ENCODE data around the gene MAST4.

Gene MAST4

DNA sequence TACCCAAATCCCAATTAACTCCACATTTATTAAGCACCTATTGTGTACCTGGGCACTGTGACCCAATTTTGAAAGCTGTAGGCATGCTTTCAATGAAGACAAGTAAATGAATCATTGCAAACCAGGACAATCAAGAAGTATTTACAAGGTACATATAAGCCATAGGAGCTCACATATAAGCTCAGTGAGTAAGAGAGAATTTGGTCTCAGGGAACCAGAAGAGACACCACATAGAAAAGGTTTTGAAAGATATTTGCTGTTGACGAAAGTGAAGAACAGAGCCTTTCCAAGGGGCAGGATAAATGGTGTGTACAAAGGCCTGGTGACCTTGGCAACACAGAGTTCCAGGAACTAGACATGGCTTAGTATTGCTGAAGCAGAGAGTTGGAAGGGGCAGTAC, 412.8 kb downstream of the MAST4 start:
- Histone ChIP-seq H3K27ac (ENCODE audit: low read depth, low read length) (no peak overlapping the region), H3K4me3 (ENCODE audit: low read depth, low read length) (no peak overlapping the region), H3K27me3 (ENCODE audit: control insufficient read depth, insufficient read depth, low read length) (no peaks in the 10 kb centered on the region), H3K9ac (ENCODE audit: low read length) (no peak overlapping the region), H3K9me3 (ENCODE audit: control insufficient read depth, insufficient read depth, low read depth, low read length) (no peaks in the 10 kb centered on the region), H3K36me3 (ENCODE audit: control insufficient read depth, insufficient read depth, low read length) (no peaks in the 10 kb centered on the region), H3K4me1 (ENCODE audit: control insufficient read depth, insufficient read depth, low read length) (peaks cover 23% of the 10 kb centered on the region)

DNA sequence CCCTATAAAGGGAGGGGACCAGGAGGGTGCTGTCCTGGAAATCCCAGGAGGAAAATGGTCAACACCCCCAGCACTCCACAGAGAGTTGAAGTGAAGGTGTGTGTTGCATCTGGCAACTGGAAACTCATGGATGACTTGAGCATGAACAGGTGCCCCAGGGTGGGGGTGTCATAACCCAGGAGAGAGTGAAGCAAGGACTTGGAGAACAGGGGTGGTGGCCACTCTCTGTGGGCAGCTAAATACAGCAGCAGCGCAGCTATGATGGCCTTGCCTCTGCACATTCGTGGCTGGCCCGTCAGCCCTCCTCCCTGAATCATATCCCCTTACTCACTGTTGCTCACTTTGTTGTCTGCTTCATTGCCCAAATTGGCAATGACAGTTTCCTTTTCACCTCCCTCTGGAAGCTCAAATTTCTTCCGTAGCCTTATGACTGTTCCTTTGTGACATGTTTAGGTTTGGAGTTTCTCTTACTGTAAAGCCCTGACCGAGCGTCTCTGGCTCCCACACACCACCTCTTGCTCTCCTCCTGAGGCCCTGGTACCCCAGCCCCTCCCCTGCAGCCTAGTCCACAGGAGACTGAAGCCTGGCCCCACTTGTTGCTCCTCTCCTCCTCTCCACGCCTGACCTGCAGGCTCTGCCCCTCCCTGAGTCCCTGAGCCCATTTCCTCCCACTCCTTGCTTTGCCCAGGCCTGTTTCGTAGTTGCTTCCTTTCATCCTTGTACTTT, 414.7 kb downstream of the MAST4 start:
- no peaks in the 10 kb centered on the region for H3K9me3 ChIP-seq (ENCODE audit: control insufficient read depth, insufficient read depth, low read depth, low read length)
- no peaks in the 10 kb centered on the region for H3K36me3 ChIP-seq (ENCODE audit: control insufficient read depth, insufficient read depth, low read length)
- peaks cover 30% of the 10 kb centered on the region for H3K4me1 ChIP-seq (ENCODE audit: control insufficient read depth, insufficient read depth, low read length)
- no peak overlapping the region for H3K4me3 ChIP-seq (ENCODE audit: low read depth, low read length)
- H3K9ac ChIP-seq (ENCODE audit: low read length) = no peak overlapping the region
- no peaks in the 10 kb centered on the region for H3K27me3 ChIP-seq (ENCODE audit: control insufficient read depth, insufficient read depth, low read length)
- no peak overlapping the region for H3K27ac ChIP-seq (ENCODE audit: low read depth, low read length)

DNA sequence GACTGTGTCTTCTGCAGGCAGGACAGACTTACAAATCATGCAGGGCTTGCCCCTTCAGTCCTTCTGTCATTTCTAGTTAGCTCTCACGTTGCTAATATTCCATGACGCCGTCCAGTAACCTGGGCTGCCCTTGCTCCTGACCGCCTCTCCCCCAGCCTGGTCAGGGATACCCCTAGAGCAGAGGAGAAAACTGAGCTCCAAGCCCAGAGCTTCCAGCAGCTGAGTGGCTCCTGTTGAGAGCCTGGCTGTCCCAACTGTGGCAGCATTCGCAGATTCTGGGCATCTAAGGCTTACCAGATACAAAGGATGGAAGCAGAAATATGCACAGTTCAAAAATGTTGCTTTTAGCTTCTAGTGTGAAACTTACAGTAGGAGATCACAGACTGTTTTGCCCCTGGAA, 415.2 kb downstream of the MAST4 start:
- H3K4me1 ChIP-seq (ENCODE audit: control insufficient read depth, insufficient read depth, low read length) = peaks cover 28% of the 10 kb centered on the region
- H3K9me3 ChIP-seq (ENCODE audit: control insufficient read depth, insufficient read depth, low read depth, low read length) = no peaks in the 10 kb centered on the region
- no peaks in the 10 kb centered on the region for H3K27me3 ChIP-seq (ENCODE audit: control insufficient read depth, insufficient read depth, low read length)
- no peak overlapping the region for H3K27ac ChIP-seq (ENCODE audit: low read depth, low read length)
- H3K4me3 ChIP-seq (ENCODE audit: low read depth, low read length) = no peak overlapping the region; the same call in 1 of the 2 replicates
- no peak overlapping the region for H3K9ac ChIP-seq (ENCODE audit: low read length)
- no peaks in the 10 kb centered on the region for H3K36me3 ChIP-seq (ENCODE audit: control insufficient read depth, insufficient read depth, low read length)

DNA sequence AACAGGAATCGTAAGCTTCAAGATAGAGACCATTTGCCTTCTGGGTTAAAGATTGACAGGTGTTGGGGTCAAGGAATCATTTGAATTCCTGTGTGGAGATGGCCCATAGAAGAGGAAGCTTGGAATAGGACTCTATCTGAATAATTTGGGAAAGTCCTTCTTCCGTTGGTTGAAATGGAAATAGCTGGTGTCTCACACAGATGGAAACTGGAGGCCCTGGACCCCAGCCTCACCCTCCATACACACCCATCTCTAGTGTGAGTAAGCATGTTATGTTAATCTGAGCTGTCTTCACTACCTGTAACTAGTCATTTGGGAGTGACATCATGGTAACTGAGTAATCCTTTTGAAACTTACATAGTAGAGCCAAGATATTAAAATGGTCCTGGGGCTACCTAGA, 416.0 kb downstream of the MAST4 start:
- H3K36me3 ChIP-seq (ENCODE audit: control insufficient read depth, insufficient read depth, low read length) = no peaks in the 10 kb centered on the region
- no peak overlapping the region for H3K27ac ChIP-seq (ENCODE audit: low read depth, low read length)
- H3K9ac ChIP-seq (ENCODE audit: low read length) = no peak overlapping the region
- H3K4me3 ChIP-seq (ENCODE audit: low read depth, low read length) = no peak overlapping the region
- H3K4me1 ChIP-seq (ENCODE audit: control insufficient read depth, insufficient read depth, low read length) = peaks cover 28% of the 10 kb centered on the region
- H3K27me3 ChIP-seq (ENCODE audit: control insufficient read depth, insufficient read depth, low read length) = no peaks in the 10 kb centered on the region
- no peaks in the 10 kb centered on the region for H3K9me3 ChIP-seq (ENCODE audit: control insufficient read depth, insufficient read depth, low read depth, low read length)

- Histone ChIP-seq H3K4me1 (ENCODE audit: control insufficient read depth, insufficient read depth, low read length) (peaks cover 28% of the 10 kb centered on the region), H3K27ac (ENCODE audit: low read depth, low read length) (no peak overlapping the region), H3K36me3 (ENCODE audit: control insufficient read depth, insufficient read depth, low read length) (no peaks in the 10 kb centered on the region), H3K9me3 (ENCODE audit: control insufficient read depth, insufficient read depth, low read depth, low read length) (no peaks in the 10 kb centered on the region), H3K27me3 (ENCODE audit: control insufficient read depth, insufficient read depth, low read length) (no peaks in the 10 kb centered on the region), H3K4me3 (ENCODE audit: low read depth, low read length) (no peak overlapping the region), H3K9ac (ENCODE audit: low read length) (no peak overlapping the region)
Measured at GRCh38 chr5:67013719-67014118, 417.5 kb downstream of the MAST4 start.

GRCh38 chr5:67014191-67014590, 418.0 kb downstream of the MAST4 start:
- Histone ChIP-seq H3K27me3 (ENCODE audit: control insufficient read depth, insufficient read depth, low read length) (no peaks in the 10 kb centered on the region), H3K9ac (ENCODE audit: low read length) (no peak overlapping the region), H3K27ac (ENCODE audit: low read depth, low read length) (no peak overlapping the region), H3K4me3 (ENCODE audit: low read depth, low read length) (no peak overlapping the region), H3K36me3 (ENCODE audit: control insufficient read depth, insufficient read depth, low read length) (no peaks in the 10 kb centered on the region), H3K4me1 (ENCODE audit: control insufficient read depth, insufficient read depth, low read length) (peaks cover 28% of the 10 kb centered on the region), H3K9me3 (ENCODE audit: control insufficient read depth, insufficient read depth, low read depth, low read length) (no peaks in the 10 kb centered on the region)

DNA sequence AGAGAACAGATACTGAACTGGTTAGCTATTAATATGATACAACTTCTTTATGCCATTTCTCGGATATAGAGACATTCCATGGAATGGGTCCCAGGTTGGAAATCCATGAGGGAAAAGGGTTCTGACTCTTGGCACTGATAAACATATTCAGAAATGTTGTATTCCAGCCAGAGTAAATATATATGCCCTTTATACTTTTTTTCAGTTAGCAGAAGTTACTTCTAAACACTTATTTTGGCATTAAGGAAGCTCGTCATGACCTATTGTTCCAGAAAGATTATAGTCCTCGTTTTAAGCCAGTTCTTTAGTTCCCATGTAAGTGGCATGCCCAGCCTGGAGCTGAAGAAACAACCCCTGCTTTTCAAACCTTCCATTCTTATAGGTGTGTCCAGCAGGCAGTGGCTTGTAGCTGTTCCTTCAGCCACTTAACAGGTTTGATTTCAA, 418.8 kb downstream of the MAST4 start:
- Histone ChIP-seq H3K4me1 (ENCODE audit: control insufficient read depth, insufficient read depth, low read length) (peaks cover 28% of the 10 kb centered on the region), H3K9ac (ENCODE audit: low read length) (no peak overlapping the region), H3K36me3 (ENCODE audit: control insufficient read depth, insufficient read depth, low read length) (no peaks in the 10 kb centered on the region), H3K27me3 (ENCODE audit: control insufficient read depth, insufficient read depth, low read length) (no peaks in the 10 kb centered on the region), H3K9me3 (ENCODE audit: control insufficient read depth, insufficient read depth, low read depth, low read length) (no peaks in the 10 kb centered on the region), H3K27ac (ENCODE audit: low read depth, low read length) (no peak overlapping the region), H3K4me3 (ENCODE audit: low read depth, low read length) (no peak overlapping the region)

DNA sequence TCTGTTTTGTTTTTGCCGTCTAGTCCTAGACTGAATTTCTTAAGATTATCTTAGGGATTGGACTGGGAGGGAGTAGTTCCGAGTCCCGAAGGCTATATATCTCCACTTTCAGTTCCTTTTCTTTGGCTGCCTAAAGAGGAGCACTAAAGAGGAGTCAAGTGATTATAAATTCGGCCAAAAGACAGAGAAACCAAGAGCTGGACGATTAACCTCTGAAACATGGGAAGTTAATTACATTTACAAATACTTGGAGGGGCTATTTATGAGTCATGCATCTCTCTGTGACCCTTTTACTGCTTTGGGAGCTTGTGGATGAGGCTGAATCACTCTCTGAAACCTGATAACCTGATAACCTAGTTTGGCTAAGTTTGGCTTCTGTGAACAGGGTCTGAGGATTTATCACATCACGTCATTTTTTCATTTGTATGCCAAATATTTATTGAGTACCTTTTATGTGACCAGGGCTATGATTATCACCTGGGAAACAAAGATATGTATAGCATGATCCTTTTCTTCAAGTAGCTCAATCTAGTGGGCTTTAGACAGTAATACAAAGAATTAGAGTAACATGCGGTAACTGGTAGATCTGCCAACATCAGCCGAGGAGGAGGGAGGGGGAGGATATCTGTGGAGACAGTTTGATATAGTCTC, 419.5 kb downstream of the MAST4 start:
- Histone ChIP-seq H3K27me3 (ENCODE audit: control insufficient read depth, insufficient read depth, low read length) (no peaks in the 10 kb centered on the region), H3K36me3 (ENCODE audit: control insufficient read depth, insufficient read depth, low read length) (no peaks in the 10 kb centered on the region), H3K9ac (ENCODE audit: low read length) (no peak overlapping the region), H3K4me3 (ENCODE audit: low read depth, low read length) (no peak overlapping the region), H3K27ac (ENCODE audit: low read depth, low read length) (no peak overlapping the region), H3K9me3 (ENCODE audit: control insufficient read depth, insufficient read depth, low read depth, low read length) (no peaks in the 10 kb centered on the region), H3K4me1 (ENCODE audit: control insufficient read depth, insufficient read depth, low read length) (peaks cover 25% of the 10 kb centered on the region)

GRCh38 chr5:67019065-67019845, 423.1 kb downstream of the MAST4 start:
- H3K9me3 ChIP-seq (ENCODE audit: control insufficient read depth, insufficient read depth, low read depth, low read length) = no peaks in the 10 kb centered on the region
- no peak overlapping the region for H3K4me3 ChIP-seq (ENCODE audit: low read depth, low read length)
- H3K4me1 ChIP-seq (ENCODE audit: control insufficient read depth, insufficient read depth, low read length) = peaks cover 12% of the 10 kb centered on the region
- no peaks in the 10 kb centered on the region for H3K27me3 ChIP-seq (ENCODE audit: control insufficient read depth, insufficient read depth, low read length)
- no peak overlapping the region for H3K9ac ChIP-seq (ENCODE audit: low read length)
- no peaks in the 10 kb centered on the region for H3K36me3 ChIP-seq (ENCODE audit: control insufficient read depth, insufficient read depth, low read length)
- H3K27ac ChIP-seq (ENCODE audit: low read depth, low read length) = no peak overlapping the region

- H3K4me1 ChIP-seq (ENCODE audit: control insufficient read depth, insufficient read depth, low read length) = peaks cover 8% of the 10 kb centered on the region
- H3K36me3 ChIP-seq (ENCODE audit: control insufficient read depth, insufficient read depth, low read length) = no peaks in the 10 kb centered on the region
- H3K4me3 ChIP-seq (ENCODE audit: low read depth, low read length) = no peak overlapping the region
- no peak overlapping the region for H3K27ac ChIP-seq (ENCODE audit: low read depth, low read length)
- H3K27me3 ChIP-seq (ENCODE audit: control insufficient read depth, insufficient read depth, low read length) = no peaks in the 10 kb centered on the region
- H3K9ac ChIP-seq (ENCODE audit: low read length) = no peak overlapping the region
- no peaks in the 10 kb centered on the region for H3K9me3 ChIP-seq (ENCODE audit: control insufficient read depth, insufficient read depth, low read depth, low read length)
Measured at GRCh38 chr5:67020096-67020615, 424.0 kb downstream of the MAST4 start.

- Histone ChIP-seq H3K27me3 (ENCODE audit: control insufficient read depth, insufficient read depth, low read length) (no peaks in the 10 kb centered on the region), H3K27ac (ENCODE audit: low read depth, low read length) (no peak overlapping the region), H3K36me3 (ENCODE audit: control insufficient read depth, insufficient read depth, low read length) (no peaks in the 10 kb centered on the region), H3K4me1 (ENCODE audit: control insufficient read depth, insufficient read depth, low read length) (no peaks in the 10 kb centered on the region; the same call in 1 of the 2 replicates), H3K4me3 (ENCODE audit: low read depth, low read length) (no peak overlapping the region), H3K9me3 (ENCODE audit: control insufficient read depth, insufficient read depth, low read depth, low read length) (no peaks in the 10 kb centered on the region), H3K9ac (ENCODE audit: low read length) (no peak overlapping the region)
Measured at GRCh38 chr5:67021031-67021430, 424.8 kb downstream of the MAST4 start.

All from HUES6 (cell line).